Calu3 (cell line): ENCODE data around the gene STX2. TPM values are rescaled to one million over a fixed set of nuclear protein-coding genes. Genes with fewer than 3 reads are reported as not detected.
A peak's percentile ranks its signal among the peaks of the same experiment; 100 is the strongest.

ENCODE experiments used
- BruUV-seq: library from RNA; stranded (reverse); fragments of 400-500 nt; replicated peaks from 2 replicates; lab custom pipeline; 2021; lab: Mats Ljungman, UMichigan
- CTCF ChIA-PET: fragments of 300-600 bp; sonication (Branson Sonifier 250); formaldehyde crosslinking; loops from one replicate; lab custom pipeline; 2022; ENCODE audit warnings: antibody characterized with exemption; lab: Charles Lee
- DNase-seq: peaks from one replicate; pipeline ENCODE4 v3.0.0; 2022
- H3K27ac Mint-ChIP-seq: one replicate; pipeline ENCODE4 v1.8.0; 2022; ENCODE audit warnings: mixed read lengths; ENCODE audit not compliant: unreplicated experiment
- H3K27me3 Mint-ChIP-seq: one replicate; pipeline ENCODE4 v1.8.0; 2022; ENCODE audit warnings: mixed read lengths; ENCODE audit not compliant: unreplicated experiment
- H3K36me3 Mint-ChIP-seq: one replicate; pipeline ENCODE4 v1.8.0; 2022; ENCODE audit warnings: mild to moderate bottlenecking, moderate library complexity, mixed read lengths; ENCODE audit not compliant: insufficient read depth, unreplicated experiment
- H3K4me1 Mint-ChIP-seq: one replicate; pipeline ENCODE4 v1.8.0; 2022; ENCODE audit warnings: mild to moderate bottlenecking, low read depth, mixed read lengths; ENCODE audit not compliant: unreplicated experiment
- H3K4me3 Mint-ChIP-seq: one replicate; pipeline ENCODE4 v1.8.0; 2022; ENCODE audit warnings: mild to moderate bottlenecking, low read depth, moderate library complexity, mixed read lengths; ENCODE audit not compliant: unreplicated experiment
- H3K9me3 Mint-ChIP-seq: one replicate; pipeline ENCODE4 v1.8.0; 2022; ENCODE audit warnings: low read depth, mixed read lengths; ENCODE audit not compliant: unreplicated experiment
- CTCF ChIP-seq: fragments of 200-600 bp; IDR thresholded peaks from one replicate; pipeline ENCODE4 v1.8.0; 2022; ENCODE audit warnings: antibody characterized with exemption; ENCODE audit not compliant: unreplicated experiment
- intact Hi-C: fragments of 100-400 bp; cut with micrococcal nuclease; formaldehyde crosslinking; loops from one replicate; pipeline ENCODE4 v1.10.0; 2022; ENCODE audit not compliant: unreplicated experiment
- total RNA-seq: library from RNA; stranded (reverse); gene quantifications from 2 replicates; pipeline ENCODE4 v1.2.3, GENCODE V29; 2022

STX2 gene
- total RNA-seq, 1 experiment from 2014 or later: 26.7 TPM

DNA sequence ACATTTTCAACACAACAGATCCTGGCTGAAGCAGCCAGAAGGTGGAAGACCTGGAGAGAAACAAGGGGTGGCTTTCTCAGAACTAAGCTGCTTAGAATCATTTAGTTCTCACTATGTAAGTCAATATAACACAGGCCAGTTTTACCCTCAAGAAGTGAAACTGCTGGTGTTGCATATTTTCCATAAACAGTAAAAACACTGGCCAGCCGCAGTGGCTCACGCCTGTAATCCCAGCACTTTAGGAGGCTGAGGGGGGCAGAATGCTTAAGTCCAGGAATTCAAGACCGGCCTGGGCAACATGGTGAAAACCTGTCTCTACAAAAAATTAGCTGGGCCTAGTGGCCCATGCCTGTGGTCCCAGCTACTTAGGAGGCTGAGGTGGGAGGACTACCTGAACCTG, 11.6 kb downstream of the STX2 start:
- no peak overlapping the region for H3K27ac Mint-ChIP-seq
- no TSS peak for BruUV-seq
- CTCF ChIA-PET: no interaction called here
- intact Hi-C loops: no loop called here
- no peak for DNase-seq
- H3K4me1 Mint-ChIP-seq: peaks cover 23% of the 10 kb centered on the region
- H3K27me3 Mint-ChIP-seq: no peaks in the 10 kb centered on the region
- TF ChIP-seq CTCF: no peak
- no peaks in the 10 kb centered on the region for H3K36me3 Mint-ChIP-seq
- no peaks in the 10 kb centered on the region for H3K9me3 Mint-ChIP-seq
- H3K4me3 Mint-ChIP-seq: no peak overlapping the region

DNA sequence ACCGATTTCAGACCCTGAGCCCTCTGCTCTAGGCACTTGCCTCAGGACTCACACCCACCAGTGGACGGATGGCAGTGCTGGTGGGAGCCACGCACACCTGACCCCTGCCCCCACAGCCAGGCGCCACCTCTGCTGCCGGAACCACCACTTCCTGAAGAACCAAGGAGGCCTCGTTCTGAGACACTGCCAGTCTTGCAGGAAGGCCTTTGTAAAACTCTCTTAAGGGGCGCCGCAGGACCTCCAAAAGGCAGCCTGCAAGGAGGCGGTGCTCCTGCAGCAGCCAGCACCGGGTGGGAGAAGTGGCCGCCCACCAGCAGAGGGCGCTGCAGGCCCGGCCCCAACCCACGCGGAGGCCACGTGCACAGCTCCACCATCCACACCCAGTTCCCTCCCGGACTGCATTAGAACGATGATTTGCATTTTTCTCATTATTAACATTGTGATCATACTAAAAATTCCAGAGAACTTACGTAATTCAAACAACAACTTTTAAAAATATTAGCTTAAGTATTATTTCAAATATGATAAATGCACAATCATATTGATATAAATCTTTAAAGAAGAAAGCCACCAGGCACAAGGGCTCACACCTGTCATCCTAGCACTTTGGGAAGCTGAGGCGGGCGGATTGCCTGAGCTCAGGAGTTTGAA, 12.8 kb downstream of the STX2 start:
- H3K4me3 Mint-ChIP-seq: no peak overlapping the region
- DNase-seq: peak; percentile 75
- no peak overlapping the region for H3K27ac Mint-ChIP-seq
- CTCF ChIA-PET: interaction anchor here (0.8 to 1.1 kb wide), 5 partner anchors 12 to 306 kb away, joined by 3 to 6 read pairs (median 3); no protein-coding TSS in a partner anchor
- no peaks in the 10 kb centered on the region for H3K36me3 Mint-ChIP-seq
- BruUV-seq: no TSS peak
- peak; percentile 87 for TF ChIP-seq CTCF
- intact Hi-C loops: no loop called here
- H3K4me1 Mint-ChIP-seq: peaks cover 13% of the 10 kb centered on the region
- H3K9me3 Mint-ChIP-seq: no peaks in the 10 kb centered on the region
- H3K27me3 Mint-ChIP-seq: no peaks in the 10 kb centered on the region

- H3K36me3 Mint-ChIP-seq: peaks cover 4% of the 10 kb centered on the region
- H3K27ac Mint-ChIP-seq: no peak overlapping the region
- no peak for DNase-seq
- intact Hi-C loops: no loop called here
- no peak overlapping the region for H3K4me3 Mint-ChIP-seq
- TF ChIP-seq CTCF: no peak
- no peaks in the 10 kb centered on the region for H3K9me3 Mint-ChIP-seq
- no TSS peak for BruUV-seq
- peaks cover 8% of the 10 kb centered on the region for H3K4me1 Mint-ChIP-seq
- CTCF ChIA-PET: interaction anchor here (1.0 to 1.1 kb wide), 2 partner anchors 25 to 306 kb away, joined by 3 read pairs; no protein-coding TSS in a partner anchor
- H3K27me3 Mint-ChIP-seq: no peaks in the 10 kb centered on the region
These were observed 13.3 kb downstream of the STX2 start for GRCh38 chr12:130825771-130826150.

DNA sequence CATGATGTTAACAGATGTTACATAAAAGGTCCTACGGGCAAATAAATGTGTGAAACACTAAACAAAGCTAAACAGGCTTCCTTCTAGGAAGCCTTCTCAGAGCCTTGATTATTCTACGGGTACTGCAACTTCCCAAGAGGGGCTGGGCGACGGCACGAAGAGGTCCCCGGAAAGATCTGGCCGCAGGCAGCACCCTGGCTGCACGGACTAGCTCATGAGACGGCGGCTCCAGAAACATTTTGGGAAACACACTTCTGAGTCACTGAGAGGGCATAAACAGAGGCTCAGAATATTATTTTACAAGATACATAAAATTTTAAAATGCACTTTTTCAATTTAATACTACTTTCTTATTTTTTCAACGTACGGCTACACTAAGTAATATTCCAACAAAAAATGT, 19.4 kb downstream of the STX2 start:
- Mint-ChIP-seq H3K4me1 (peaks cover 8% of the 10 kb centered on the region), H3K27ac (no peak overlapping the region), H3K36me3 (peaks cover 34% of the 10 kb centered on the region), H3K4me3 (no peak overlapping the region), H3K27me3 (no peaks in the 10 kb centered on the region), H3K9me3 (no peaks in the 10 kb centered on the region)
- CTCF ChIA-PET: interaction anchor here (1.9 kb wide), 1 partner anchor 51 kb away, joined by 5 read pairs; no protein-coding TSS in a partner anchor
- BruUV-seq: no TSS peak
- DNase-seq: no peak
- TF ChIP-seq CTCF: no peak
- intact Hi-C loops: loop anchor here (1.0 kb wide), 1 partner anchor 58 kb away; no protein-coding TSS in a partner anchor
